ENCODE results near the gene DNAH12. TPM values are rescaled to one million over a fixed set of nuclear protein-coding genes. Genes with fewer than 3 reads are reported as not detected.

DNAH12 gene
- total and polyA plus RNA-seq, 10 of the 15 experiments (the other 5 are each of a cell fraction or from before 2014, with no cell fraction given) = under 0.01 to 0.35 (median 0.08) TPM

GRCh38 chr3:57268416-57268815 is 275.7 kb downstream of the DNAH12 start:
- no peak for TF ChIP-seq BCLAF1 (IDR thresholded peaks at IDR 0.05)
- no peak for TF ChIP-seq MLLT1 (IDR thresholded peaks at IDR 0.05)
- no peak for TF ChIP-seq CBX3 (IDR thresholded peaks at IDR 0.05; ENCODE audit: borderline replicate concordance, low read depth)
- no peak for TF ChIP-seq SRF (IDR thresholded peaks at IDR 0.05; ENCODE audit: low read depth in 2 of 2, low read length in 2 of 2)
- TF ChIP-seq SIX5 (IDR thresholded peaks at IDR 0.05; ENCODE audit: low read depth, low read length, severe bottlenecking) = no peak
- TF ChIP-seq RAD21 (IDR thresholded peaks at IDR 0.05; ENCODE audit: insufficient read depth, low read depth, low read length) = no peak
- TF ChIP-seq IKZF1 (conservative IDR thresholded peaks at IDR 0.05) = no peak
- no peak for TF ChIP-seq ATF7 (IDR thresholded peaks at IDR 0.05; ENCODE audit: low read depth)
- TF ChIP-seq IRF4 (IDR thresholded peaks at IDR 0.05; ENCODE audit: low read depth, low read length) = no peak
- TF ChIP-seq MAX (IDR thresholded peaks at IDR 0.05; ENCODE audit: low read depth, low read length) = no peak
- TF ChIP-seq KLF5 (IDR thresholded peaks at IDR 0.05; ENCODE audit: partially characterized antibody) = no peak
- TF ChIP-seq PAX8 (IDR thresholded peaks at IDR 0.05) = no peak
- TF ChIP-seq POLR2A (IDR thresholded peaks at IDR 0.05; ENCODE audit: low read depth, low read length) = no peak
- no peak for TF ChIP-seq ETV6 (conservative IDR thresholded peaks at IDR 0.05 in 1 of 2, IDR thresholded peaks at IDR 0.05 in 1 of 2; ENCODE audit: borderline replicate concordance in 1 of 2, low read depth in 1 of 2)
- no peak for TF ChIP-seq ZNF622 (IDR thresholded peaks at IDR 0.05)
- no peak for TF ChIP-seq ESRRA (IDR thresholded peaks at IDR 0.05; ENCODE audit: low read length)
- no peak for TF ChIP-seq ATF2 (IDR thresholded peaks at IDR 0.05; ENCODE audit: low read length)
- no peak for TF ChIP-seq ZNF384 (IDR thresholded peaks at IDR 0.05; ENCODE audit: borderline replicate concordance, low read depth, low read length)
- CTCF ChIA-PET = interaction anchor here (0.8 kb wide), 1 partner anchor 41 kb away, joined by 3 read pairs; no protein-coding TSS in a partner anchor

More at GRCh38 chr3:57268416-57268815, 275.7 kb downstream of the DNAH12 start:
- Histone ChIP-seq H3K36me3 (ENCODE audit: control insufficient read depth in 2 of 2, insufficient read depth in 2 of 2, low read length in 1 of 2) (peaks cover 0 to 11% of the 10 kb centered on the region in 2 experiments; a peak in 3 of 4 replicates), H4K20me1 (ENCODE audit: control insufficient read depth, insufficient read depth) (no peaks in the 10 kb centered on the region), H3K79me2 (ENCODE audit: control insufficient read depth, insufficient read depth, low read length) (no peaks in the 10 kb centered on the region), H3K4me2 (ENCODE audit: control insufficient read depth, insufficient read depth) (no peak overlapping the region), H3K9me3 (replicated peaks; ENCODE audit: control insufficient read depth, insufficient read depth, low read length) (no peaks in the 10 kb centered on the region), H3K9ac (ENCODE audit: control insufficient read depth, insufficient read depth, low read length) (no peak overlapping the region), H3K4me3 (no peak overlapping the region), H3K4me1 (ENCODE audit: control insufficient read depth, insufficient read depth, low read length) (no peaks in the 10 kb centered on the region), H2AFZ (ENCODE audit: control insufficient read depth, low read depth, low read length) (no peak overlapping the region), H3K27me3 (replicated peaks in 1 of 2; ENCODE audit: control insufficient read depth in 2 of 2, insufficient read depth in 2 of 2, low read length in 1 of 2) (no peaks in the 10 kb centered on the region), H3K27ac (ENCODE audit: control insufficient read depth, insufficient read depth) (no peak overlapping the region)
- in situ Hi-C loops (cut with MboI) (no loop called here), intact Hi-C loops (cut with micrococcal nuclease; ENCODE audit: unreplicated experiment) (no loop called here)
- ATAC-seq = no peak
- ChIA-PET RAD21 (ENCODE audit: unreplicated experiment) (no interaction called here), POLR2A (no interaction called here), SMC1A (ENCODE audit: uncharacterized antibody, unreplicated experiment) (no interaction called here)
- BruUV-seq (replicated peaks) = no TSS peak
- 100% methylated on average over 1 of the region's 1 CpG for WGBS (ENCODE audit: insufficient coverage, insufficient replicate concordance, low lambda C conversion rate, missing lambda C conversion rate)
- no peak for DNase-seq (ENCODE audit: low read depth, low spot score)
- no peak for FAIRE-seq
